Parathyroid adenoma (tissue), 2 donors: ENCODE data around the gene TNPO3.
"Not testable (repeated sequence)": the region's sequence is repeated elsewhere in the genome, so short reads cannot be mapped to it uniquely, and the experiment has no call there.

Experiments used
- H2AFZ ChIP-seq: fragments of 300-600 bp; sonication (generic); one replicate; pipeline ENCODE4 v1.7.0; 2017; ENCODE audit warnings: antibody characterized with exemption, mild to moderate bottlenecking
- H3K27ac ChIP-seq: fragments of 300-600 bp; sonication (generic); one replicate; pipeline ENCODE4 v1.7.0; 2017
- H3K27me3 ChIP-seq: fragments of 300-600 bp; sonication (generic); one replicate; pipeline ENCODE4 v1.7.0; 2017; ENCODE audit warnings: low read length; ENCODE audit not compliant: control insufficient read depth, insufficient read depth
- H3K36me3 ChIP-seq: fragments of 300-600 bp; sonication (generic); one replicate; pipeline ENCODE4 v1.7.0; 2017; ENCODE audit warnings: low read length; ENCODE audit not compliant: control insufficient read depth, insufficient read depth
- H3K4me1 ChIP-seq: fragments of 300-600 bp; sonication (generic); one replicate; pipeline ENCODE4 v1.7.0; 2017; ENCODE audit warnings: control low read depth
- H3K4me2 ChIP-seq: fragments of 300-600 bp; sonication (generic); one replicate; pipeline ENCODE4 v1.7.0; 2017; ENCODE audit warnings: low read length
- H3K4me3 ChIP-seq: fragments of 300-600 bp; sonication (generic); one replicate; pipeline ENCODE4 v1.7.0; 2017; ENCODE audit warnings: low read depth, low read length
- H3K79me2 ChIP-seq: fragments of 300-600 bp; sonication (generic); one replicate; pipeline ENCODE4 v1.7.0; 2017; ENCODE audit warnings: control low read depth
- H3K9ac ChIP-seq: fragments of 300-600 bp; sonication (generic); one replicate; pipeline ENCODE4 v1.7.0; 2017; ENCODE audit warnings: mild to moderate bottlenecking
- H3K9me3 ChIP-seq: fragments of 300-600 bp; sonication (generic); one replicate; pipeline ENCODE4 v1.7.0; 2017; ENCODE audit warnings: low read length; ENCODE audit not compliant: control insufficient read depth
- CTCF ChIP-seq: fragments of 300-600 bp; sonication (generic); IDR thresholded peaks from one replicate; pipeline ENCODE4 v1.7.0; 2017; ENCODE audit warnings: antibody characterized with exemption, mild to moderate bottlenecking
- donor health status: primary hyperparathyroidism.

Gene TNPO3

GRCh38 chr7:129041142-129042085 lies 13.5 kb downstream of the TNPO3 start:
- Histone ChIP-seq H3K36me3 (no peaks in the 10 kb centered on the region), H3K4me1 (peaks cover 4% of the 10 kb centered on the region), H3K79me2 (peaks cover 52% of the 10 kb centered on the region), H3K27me3 (no peaks in the 10 kb centered on the region), H2AFZ (no peak overlapping the region), H3K27ac (no peak overlapping the region), H3K9ac (no peak overlapping the region), H3K4me3 (no peak overlapping the region), H3K4me2 (no peak overlapping the region), H3K9me3 (no peaks in the 10 kb centered on the region)
- TF ChIP-seq CTCF = no peak

- not testable (repeated sequence) for H3K9me3 ChIP-seq, H3K4me3 ChIP-seq, H3K9ac ChIP-seq, H2AFZ ChIP-seq, H3K4me1 ChIP-seq, H3K36me3 ChIP-seq, H3K27ac ChIP-seq, H3K27me3 ChIP-seq, H3K4me2 ChIP-seq
- peaks cover 44% of the 10 kb centered on the region for H3K79me2 ChIP-seq
These were observed 16.4 kb downstream of the TNPO3 start for GRCh38 chr7:129038468-129038867.

GRCh38 chr7:129037585-129037984 lies 17.3 kb downstream of the TNPO3 start:
- H3K27me3 ChIP-seq = no peaks in the 10 kb centered on the region
- no peak overlapping the region for H3K4me3 ChIP-seq
- no peak overlapping the region for H3K27ac ChIP-seq
- H3K4me2 ChIP-seq = no peak overlapping the region
- H2AFZ ChIP-seq = no peak overlapping the region
- no peak overlapping the region for H3K9ac ChIP-seq
- no peaks in the 10 kb centered on the region for H3K4me1 ChIP-seq
- H3K79me2 ChIP-seq = peaks cover 45% of the 10 kb centered on the region
- no peak for TF ChIP-seq CTCF
- H3K9me3 ChIP-seq = no peaks in the 10 kb centered on the region
- H3K36me3 ChIP-seq = no peaks in the 10 kb centered on the region

GRCh38 chr7:129032017-129032416 lies 22.9 kb downstream of the TNPO3 start:
- Histone ChIP-seq H2AFZ (no peak overlapping the region), H3K27me3 (no peaks in the 10 kb centered on the region), H3K9ac (no peak overlapping the region), H3K79me2 (peaks cover 47% of the 10 kb centered on the region), H3K4me3 (no peak overlapping the region), H3K4me2 (no peak overlapping the region), H3K4me1 (peaks cover 4% of the 10 kb centered on the region), H3K9me3 (no peaks in the 10 kb centered on the region), H3K27ac (no peak overlapping the region), H3K36me3 (no peaks in the 10 kb centered on the region)
- no peak for TF ChIP-seq CTCF

- H3K9me3 ChIP-seq = no peaks in the 10 kb centered on the region
These were observed 24.5 kb downstream of the TNPO3 start for GRCh38 chr7:129030440-129030839.

More at GRCh38 chr7:129030440-129030839, 24.5 kb downstream of the TNPO3 start:
- H3K79me2 ChIP-seq = peaks cover 56% of the 10 kb centered on the region
- no peak overlapping the region for H3K4me3 ChIP-seq
- peaks cover 4% of the 10 kb centered on the region for H3K4me1 ChIP-seq
- no peak overlapping the region for H3K9ac ChIP-seq
- no peak overlapping the region for H2AFZ ChIP-seq
- H3K36me3 ChIP-seq = no peaks in the 10 kb centered on the region
- no peaks in the 10 kb centered on the region for H3K27me3 ChIP-seq
- no peak overlapping the region for H3K27ac ChIP-seq
- TF ChIP-seq CTCF = no peak
- H3K4me2 ChIP-seq = no peak overlapping the region
